ENCODE results near the gene TBC1D24. TPM values are rescaled to one million over a fixed set of nuclear protein-coding genes. Genes with fewer than 3 reads are reported as not detected.

TBC1D24 gene
- total and polyA plus RNA-seq, 9 of the 15 experiments (the other 6 are each of a cell fraction or from before 2014, with no cell fraction given) = 1.7 to 22.6 (median 7.2) TPM

DNA sequence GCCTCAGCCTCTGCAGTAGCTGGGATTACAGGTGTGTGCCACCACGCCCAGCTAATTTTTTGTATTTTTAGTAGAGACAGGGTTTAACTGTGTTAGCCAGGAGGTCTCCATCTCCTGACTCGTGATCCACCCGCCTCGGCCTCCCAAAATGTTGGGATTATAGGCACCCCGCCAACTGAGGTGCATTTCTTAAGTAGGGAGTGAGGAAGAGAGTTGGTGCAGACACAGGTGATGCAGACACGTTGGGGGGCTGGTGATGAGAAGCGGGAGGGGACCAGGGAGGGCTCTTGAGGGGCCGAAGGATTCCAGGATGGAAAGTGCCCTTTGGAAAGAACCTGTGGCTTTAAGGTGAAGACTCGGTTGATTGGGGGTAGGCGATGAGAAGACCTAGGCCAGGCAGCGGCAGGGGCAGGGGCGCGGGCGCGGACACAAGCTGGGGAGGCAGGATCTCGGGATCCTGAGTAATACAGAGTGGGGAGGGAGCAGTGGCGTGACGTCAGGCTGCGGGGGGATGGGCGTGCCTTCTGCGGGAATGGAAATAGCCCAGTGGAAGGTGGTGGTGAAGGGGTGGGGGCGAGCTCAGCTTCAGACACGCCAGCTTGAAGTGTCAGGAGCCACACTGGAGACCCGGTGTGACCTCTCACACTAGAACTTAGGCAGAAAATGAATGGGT lies 36.3 kb downstream of the TBC1D24 start (continued):
- TF ChIP-seq, protein P1, sequence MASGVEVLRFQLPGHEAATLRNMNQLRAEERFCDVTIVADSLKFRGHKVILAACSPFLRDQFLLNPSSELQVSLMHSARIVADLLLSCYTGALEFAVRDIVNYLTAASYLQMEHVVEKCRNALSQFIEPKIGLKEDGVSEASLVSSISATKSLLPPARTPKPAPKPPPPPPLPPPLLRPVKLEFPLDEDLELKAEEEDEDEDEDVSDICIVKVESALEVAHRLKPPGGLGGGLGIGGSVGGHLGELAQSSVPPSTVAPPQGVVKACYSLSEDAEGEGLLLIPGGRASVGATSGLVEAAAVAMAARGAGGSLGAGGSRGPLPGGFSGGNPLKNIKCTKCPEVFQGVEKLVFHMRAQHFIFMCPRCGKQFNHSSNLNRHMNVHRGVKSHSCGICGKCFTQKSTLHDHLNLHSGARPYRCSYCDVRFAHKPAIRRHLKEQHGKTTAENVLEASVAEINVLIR (CRISPR knock-in tag; IDR thresholded peaks at IDR 0.05) = peak; percentile 52; the same call in 1 of the 2 replicates
- TF ChIP-seq, protein P2, sequence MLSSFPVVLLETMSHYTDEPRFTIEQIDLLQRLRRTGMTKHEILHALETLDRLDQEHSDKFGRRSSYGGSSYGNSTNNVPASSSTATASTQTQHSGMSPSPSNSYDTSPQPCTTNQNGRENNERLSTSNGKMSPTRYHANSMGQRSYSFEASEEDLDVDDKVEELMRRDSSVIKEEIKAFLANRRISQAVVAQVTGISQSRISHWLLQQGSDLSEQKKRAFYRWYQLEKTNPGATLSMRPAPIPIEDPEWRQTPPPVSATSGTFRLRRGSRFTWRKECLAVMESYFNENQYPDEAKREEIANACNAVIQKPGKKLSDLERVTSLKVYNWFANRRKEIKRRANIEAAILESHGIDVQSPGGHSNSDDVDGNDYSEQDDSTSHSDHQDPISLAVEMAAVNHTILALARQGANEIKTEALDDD (IDR thresholded peaks at IDR 0.05) = no peak
- TF ChIP-seq, protein P3, sequence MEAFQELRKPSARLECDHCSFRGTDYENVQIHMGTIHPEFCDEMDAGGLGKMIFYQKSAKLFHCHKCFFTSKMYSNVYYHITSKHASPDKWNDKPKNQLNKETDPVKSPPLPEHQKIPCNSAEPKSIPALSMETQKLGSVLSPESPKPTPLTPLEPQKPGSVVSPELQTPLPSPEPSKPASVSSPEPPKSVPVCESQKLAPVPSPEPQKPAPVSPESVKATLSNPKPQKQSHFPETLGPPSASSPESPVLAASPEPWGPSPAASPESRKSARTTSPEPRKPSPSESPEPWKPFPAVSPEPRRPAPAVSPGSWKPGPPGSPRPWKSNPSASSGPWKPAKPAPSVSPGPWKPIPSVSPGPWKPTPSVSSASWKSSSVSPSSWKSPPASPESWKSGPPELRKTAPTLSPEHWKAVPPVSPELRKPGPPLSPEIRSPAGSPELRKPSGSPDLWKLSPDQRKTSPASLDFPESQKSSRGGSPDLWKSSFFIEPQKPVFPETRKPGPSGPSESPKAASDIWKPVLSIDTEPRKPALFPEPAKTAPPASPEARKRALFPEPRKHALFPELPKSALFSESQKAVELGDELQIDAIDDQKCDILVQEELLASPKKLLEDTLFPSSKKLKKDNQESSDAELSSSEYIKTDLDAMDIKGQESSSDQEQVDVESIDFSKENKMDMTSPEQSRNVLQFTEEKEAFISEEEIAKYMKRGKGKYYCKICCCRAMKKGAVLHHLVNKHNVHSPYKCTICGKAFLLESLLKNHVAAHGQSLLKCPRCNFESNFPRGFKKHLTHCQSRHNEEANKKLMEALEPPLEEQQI (IDR thresholded peaks at IDR 0.05) = no peak
- TF ChIP-seq HDAC3 (IDR thresholded peaks at IDR 0.05; ENCODE audit: borderline replicate concordance, partially characterized antibody) = no peak
- TF ChIP-seq ZNF263 (CRISPR knock-in tag; IDR thresholded peaks at IDR 0.05; ENCODE audit: borderline replicate concordance) = no peak
- TF ChIP-seq BDP1 (IDR thresholded peaks at IDR 0.05; ENCODE audit: insufficient read depth, insufficient read length) = no peak
- TF ChIP-seq ZNF75A (CRISPR knock-in tag; IDR thresholded peaks at IDR 0.05) = no peak
- TF ChIP-seq SAFB (IDR thresholded peaks at IDR 0.05; ENCODE audit: borderline replicate concordance, low read depth, low read length) = no peak
- TF ChIP-seq, protein P4, sequence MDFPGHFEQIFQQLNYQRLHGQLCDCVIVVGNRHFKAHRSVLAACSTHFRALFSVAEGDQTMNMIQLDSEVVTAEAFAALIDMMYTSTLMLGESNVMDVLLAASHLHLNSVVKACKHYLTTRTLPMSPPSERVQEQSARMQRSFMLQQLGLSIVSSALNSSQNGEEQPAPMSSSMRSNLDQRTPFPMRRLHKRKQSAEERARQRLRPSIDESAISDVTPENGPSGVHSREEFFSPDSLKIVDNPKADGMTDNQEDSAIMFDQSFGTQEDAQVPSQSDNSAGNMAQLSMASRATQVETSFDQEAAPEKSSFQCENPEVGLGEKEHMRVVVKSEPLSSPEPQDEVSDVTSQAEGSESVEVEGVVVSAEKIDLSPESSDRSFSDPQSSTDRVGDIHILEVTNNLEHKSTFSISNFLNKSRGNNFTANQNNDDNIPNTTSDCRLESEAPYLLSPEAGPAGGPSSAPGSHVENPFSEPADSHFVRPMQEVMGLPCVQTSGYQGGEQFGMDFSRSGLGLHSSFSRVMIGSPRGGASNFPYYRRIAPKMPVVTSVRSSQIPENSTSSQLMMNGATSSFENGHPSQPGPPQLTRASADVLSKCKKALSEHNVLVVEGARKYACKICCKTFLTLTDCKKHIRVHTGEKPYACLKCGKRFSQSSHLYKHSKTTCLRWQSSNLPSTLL (IDR thresholded peaks at IDR 0.05) = no peak
- TF ChIP-seq, protein P5, sequence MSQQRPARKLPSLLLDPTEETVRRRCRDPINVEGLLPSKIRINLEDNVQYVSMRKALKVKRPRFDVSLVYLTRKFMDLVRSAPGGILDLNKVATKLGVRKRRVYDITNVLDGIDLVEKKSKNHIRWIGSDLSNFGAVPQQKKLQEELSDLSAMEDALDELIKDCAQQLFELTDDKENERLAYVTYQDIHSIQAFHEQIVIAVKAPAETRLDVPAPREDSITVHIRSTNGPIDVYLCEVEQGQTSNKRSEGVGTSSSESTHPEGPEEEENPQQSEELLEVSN (IDR thresholded peaks at IDR 0.05; ENCODE audit: borderline replicate concordance in 1 of 2, extremely low read depth in 1 of 2, insufficient read depth in 1 of 2, insufficient read length in 1 of 2, low read depth in 1 of 2, low read length in 1 of 2, poor library complexity in 1 of 2, severe bottlenecking in 1 of 2) = no peak
- TF ChIP-seq ZNF785 (CRISPR knock-in tag; IDR thresholded peaks at IDR 0.05) = no peak
- TF ChIP-seq CCNT2 (IDR thresholded peaks at IDR 0.05; ENCODE audit: borderline replicate concordance, extremely low read depth, insufficient read length, low read depth, low read length) = peak; percentile 17
- TF ChIP-seq, protein P6, sequence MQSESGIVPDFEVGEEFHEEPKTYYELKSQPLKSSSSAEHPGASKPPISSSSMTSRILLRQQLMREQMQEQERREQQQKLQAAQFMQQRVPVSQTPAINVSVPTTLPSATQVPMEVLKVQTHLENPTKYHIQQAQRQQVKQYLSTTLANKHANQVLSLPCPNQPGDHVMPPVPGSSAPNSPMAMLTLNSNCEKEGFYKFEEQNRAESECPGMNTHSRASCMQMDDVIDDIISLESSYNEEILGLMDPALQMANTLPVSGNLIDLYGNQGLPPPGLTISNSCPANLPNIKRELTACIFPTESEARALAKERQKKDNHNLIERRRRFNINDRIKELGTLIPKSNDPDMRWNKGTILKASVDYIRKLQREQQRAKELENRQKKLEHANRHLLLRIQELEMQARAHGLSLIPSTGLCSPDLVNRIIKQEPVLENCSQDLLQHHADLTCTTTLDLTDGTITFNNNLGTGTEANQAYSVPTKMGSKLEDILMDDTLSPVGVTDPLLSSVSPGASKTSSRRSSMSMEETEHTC (IDR thresholded peaks at IDR 0.05) = 0 out of 2 replicates have a peak, but pooled peaks have one; percentile 66
- TF ChIP-seq YY1 (IDR thresholded peaks at IDR 0.05; ENCODE audit: borderline replicate concordance in 1 of 3, control insufficient read depth in 1 of 3, extremely low read depth in 1 of 3, insufficient read depth in 3 of 3, insufficient read length in 1 of 3, insufficient replicate concordance in 2 of 3, low read depth in 1 of 3, low read length in 2 of 3) = peak in 1 of 3 experiments; percentile 7
- no peak for TF ChIP-seq GATA2 (CRISPR knock-in tag; IDR thresholded peaks at IDR 0.05)
- peak in 1 of 2 experiments; percentile 94; a peak in 2 of 4 replicates for TF ChIP-seq KDM1A (IDR thresholded peaks at IDR 0.05)
